COLO668 (cell line): ENCODE results near the gene CFL2.

Experiments
- DNase-seq: peaks from one replicate; lab custom pipeline; 2025; ENCODE audit not compliant: unreplicated experiment; lab: John Stamatoyannopoulos, UW

CFL2 gene

GRCh38 chr14:34676516-34677211 lies 37.7 kb downstream of the CFL2 start:
- DNase-seq: peak; percentile 33

GRCh38 chr14:34673702-34674101 lies 40.7 kb downstream of the CFL2 start:
- no peak for DNase-seq

- no peak for DNase-seq
Measured at GRCh38 chr14:34671716-34672115, 42.7 kb downstream of the CFL2 start.

GRCh38 chr14:34668111-34668510 lies 46.3 kb downstream of the CFL2 start:
- no peak for DNase-seq

- no peak for DNase-seq
Measured at GRCh38 chr14:34667007-34667406, 47.4 kb downstream of the CFL2 start.

GRCh38 chr14:34665785-34666435 lies 48.5 kb downstream of the CFL2 start:
- no peak for DNase-seq

- DNase-seq: no peak
Measured at GRCh38 chr14:34662561-34663088, 51.8 kb downstream of the CFL2 start.

GRCh38 chr14:34660796-34661195 lies 53.6 kb downstream of the CFL2 start:
- DNase-seq: no peak
